ENCODE measurements around the gene MBP. TPM values are rescaled to one million over a fixed set of nuclear protein-coding genes. Genes with fewer than 3 reads are reported as not detected.

Gene MBP
- total and polyA plus RNA-seq, 2 donors (not counting 3 experiments of a cell fraction or from before 2014, with no cell fraction given): 1.7 to 2.3 TPM

DNA sequence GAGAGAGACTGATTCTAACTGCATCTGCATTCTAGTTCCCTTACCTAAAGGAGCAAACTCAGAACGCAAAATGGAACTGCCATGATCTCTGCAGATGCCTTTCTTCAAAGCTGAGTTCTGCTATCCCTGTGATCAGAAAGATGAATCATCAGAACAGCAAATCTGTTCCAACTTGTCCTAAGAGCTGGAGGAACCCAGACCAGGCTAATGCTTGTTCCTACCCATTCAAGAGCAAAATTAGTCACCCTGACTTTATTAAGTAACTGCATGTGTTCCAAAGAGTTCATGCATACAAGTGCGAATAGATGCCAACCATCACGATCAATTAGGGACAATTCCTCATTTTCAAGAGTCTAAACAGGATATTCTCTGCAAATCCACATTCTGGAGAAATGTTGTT lies 46.5 kb downstream of the MBP start:
- Histone ChIP-seq H3K9ac (replicated peaks; ENCODE audit: extremely low read depth, insufficient read depth, low read length) (no peak overlapping the region), H3K4me1 (ENCODE audit: control insufficient read depth, extremely low read depth, insufficient read depth, low read length) (peaks cover 13% of the 10 kb centered on the region), H3K4me2 (ENCODE audit: insufficient read depth, low read length) (peak overlapping the region; percentile 69), H3K27me3 (ENCODE audit: control insufficient read depth in 2 of 2, insufficient read depth in 2 of 2, low read length in 2 of 2) (no peaks in the 10 kb centered on the region), H3K79me2 (ENCODE audit: control insufficient read depth, insufficient read depth, low read length) (no peaks in the 10 kb centered on the region), H3K9me3 (replicated peaks; ENCODE audit: control insufficient read depth, insufficient read depth, low read length) (no peaks in the 10 kb centered on the region), H2AFZ (ENCODE audit: low read depth, low read length) (no peak overlapping the region), H3K9me1 (replicated peaks; ENCODE audit: control insufficient read depth, extremely low read depth, insufficient read depth, low read length) (no peaks in the 10 kb centered on the region), H3K36me3 (ENCODE audit: control insufficient read depth in 2 of 2, extremely low read depth in 1 of 2, insufficient read depth in 2 of 2, low read length in 2 of 2) (no peaks in the 10 kb centered on the region), H3K4me3 (replicated peaks in 1 of 3; ENCODE audit: insufficient read depth in 1 of 3, low read depth in 1 of 3, low read length in 3 of 3) (no peak overlapping the region), H4K20me1 (replicated peaks; ENCODE audit: control insufficient read depth, extremely low read depth, insufficient read depth, low read length) (no peaks in the 10 kb centered on the region), H3K27ac (ENCODE audit: insufficient read depth, low read depth, low read length) (peak overlapping the region; percentile 74)
- POLR2A ChIA-PET: interaction anchor here (1.3 kb wide), 1 partner anchor 18 kb away, joined by 3 read pairs; no protein-coding TSS in a partner anchor
- TF ChIP-seq FOS (IDR thresholded peaks at IDR 0.05; ENCODE audit: borderline replicate concordance, insufficient read depth, low read length) (peak; percentile 41), MYC (IDR thresholded peaks at IDR 0.05; ENCODE audit: low read depth, low read length) (no peak), GATA2 (IDR thresholded peaks at IDR 0.05; ENCODE audit: insufficient read depth, insufficient read length, low read depth, low read length) (no peak)
- dilution Hi-C loops (cut with MboI; ENCODE audit: extremely low pct_ligation_motif_present, low sequenced_read_pairs) (no loop called here), intact Hi-C loops (cut with micrococcal nuclease) (loop anchor here (1.0 kb wide), 3 partner anchors 14 to 19 kb away; no protein-coding TSS in a partner anchor)
- CTCF ChIA-PET: interaction anchor here (0.7 to 1.8 kb wide), 6 partner anchors 15 to 126 kb away, joined by 3 to 10 read pairs (median 3); no protein-coding TSS in a partner anchor
- DNase-seq (ENCODE audit: low read depth, low spot score) (peak; percentile 42), FAIRE-seq (peak; percentile 37)
- BruUV-seq (replicated peaks): no TSS peak

GRCh38 chr18:77084688-77085035 lies 47.9 kb downstream of the MBP start:
- intact Hi-C loops (cut with micrococcal nuclease): no loop called here
- DNase-seq (ENCODE audit: low read depth, low spot score): no peak
- CTCF ChIA-PET: interaction anchor here (0.7 to 1.9 kb wide), 2 partner anchors 29 to 127 kb away, joined by 3 to 5 read pairs; no protein-coding TSS in a partner anchor

More at GRCh38 chr18:77084688-77085035, 47.9 kb downstream of the MBP start:
- no peak overlapping the region for H2AFZ ChIP-seq (ENCODE audit: low read depth, low read length)
- H3K9me1 ChIP-seq (replicated peaks; ENCODE audit: control insufficient read depth, extremely low read depth, insufficient read depth, low read length): no peaks in the 10 kb centered on the region
- H3K36me3 ChIP-seq (ENCODE audit: control insufficient read depth in 2 of 2, extremely low read depth in 1 of 2, insufficient read depth in 2 of 2, low read length in 2 of 2): no peaks in the 10 kb centered on the region
- no peak overlapping the region for H3K4me2 ChIP-seq (ENCODE audit: insufficient read depth, low read length)
- BruUV-seq (replicated peaks): no TSS peak
- H3K27ac ChIP-seq (ENCODE audit: insufficient read depth, low read depth, low read length): no peak overlapping the region
- no peak for FAIRE-seq
- no peaks in the 10 kb centered on the region for H3K79me2 ChIP-seq (ENCODE audit: control insufficient read depth, insufficient read depth, low read length)
- no peak overlapping the region for H3K9ac ChIP-seq (replicated peaks; ENCODE audit: extremely low read depth, insufficient read depth, low read length)
- no peaks in the 10 kb centered on the region for H3K27me3 ChIP-seq (ENCODE audit: control insufficient read depth in 2 of 2, insufficient read depth in 2 of 2, low read length in 2 of 2)
- no peak overlapping the region for H3K4me3 ChIP-seq (replicated peaks in 1 of 3; ENCODE audit: insufficient read depth in 1 of 3, low read depth in 1 of 3, low read length in 3 of 3)
- H3K9me3 ChIP-seq (replicated peaks; ENCODE audit: control insufficient read depth, insufficient read depth, low read length): no peaks in the 10 kb centered on the region
- TF ChIP-seq GATA2 (IDR thresholded peaks at IDR 0.05; ENCODE audit: insufficient read depth, insufficient read length, low read depth, low read length): no peak
- no peak for TF ChIP-seq MAX (IDR thresholded peaks at IDR 0.05; ENCODE audit: insufficient read depth, insufficient read length)
- TF ChIP-seq FOS (IDR thresholded peaks at IDR 0.05; ENCODE audit: borderline replicate concordance, insufficient read depth, low read length): no peak
- no peak for TF ChIP-seq POLR2A (IDR thresholded peaks at IDR 0.05; ENCODE audit: low read depth, low read length)
- TF ChIP-seq, protein P1, sequence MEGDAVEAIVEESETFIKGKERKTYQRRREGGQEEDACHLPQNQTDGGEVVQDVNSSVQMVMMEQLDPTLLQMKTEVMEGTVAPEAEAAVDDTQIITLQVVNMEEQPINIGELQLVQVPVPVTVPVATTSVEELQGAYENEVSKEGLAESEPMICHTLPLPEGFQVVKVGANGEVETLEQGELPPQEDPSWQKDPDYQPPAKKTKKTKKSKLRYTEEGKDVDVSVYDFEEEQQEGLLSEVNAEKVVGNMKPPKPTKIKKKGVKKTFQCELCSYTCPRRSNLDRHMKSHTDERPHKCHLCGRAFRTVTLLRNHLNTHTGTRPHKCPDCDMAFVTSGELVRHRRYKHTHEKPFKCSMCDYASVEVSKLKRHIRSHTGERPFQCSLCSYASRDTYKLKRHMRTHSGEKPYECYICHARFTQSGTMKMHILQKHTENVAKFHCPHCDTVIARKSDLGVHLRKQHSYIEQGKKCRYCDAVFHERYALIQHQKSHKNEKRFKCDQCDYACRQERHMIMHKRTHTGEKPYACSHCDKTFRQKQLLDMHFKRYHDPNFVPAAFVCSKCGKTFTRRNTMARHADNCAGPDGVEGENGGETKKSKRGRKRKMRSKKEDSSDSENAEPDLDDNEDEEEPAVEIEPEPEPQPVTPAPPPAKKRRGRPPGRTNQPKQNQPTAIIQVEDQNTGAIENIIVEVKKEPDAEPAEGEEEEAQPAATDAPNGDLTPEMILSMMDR (IDR thresholded peaks at IDR 0.05; ENCODE audit: extremely low read depth in 1 of 2, insufficient read depth in 1 of 2, low read depth in 1 of 2, low read length in 2 of 2): no peak
- no peak for TF ChIP-seq JUN (IDR thresholded peaks at IDR 0.05; ENCODE audit: borderline replicate concordance, insufficient read depth, insufficient read length, low read depth)
- no peak for TF ChIP-seq EZH2 (IDR thresholded peaks at IDR 0.05; ENCODE audit: borderline replicate concordance, low read depth, low read length, severe bottlenecking)
- no peak for TF ChIP-seq POLR2AphosphoS5 (IDR thresholded peaks at IDR 0.05; ENCODE audit: insufficient read depth, low read depth, low read length)
- POLR2A ChIA-PET: no interaction called here
- dilution Hi-C loops (cut with MboI; ENCODE audit: extremely low pct_ligation_motif_present, low sequenced_read_pairs): no loop called here
- peaks cover 13% of the 10 kb centered on the region for H3K4me1 ChIP-seq (ENCODE audit: control insufficient read depth, extremely low read depth, insufficient read depth, low read length)
- H4K20me1 ChIP-seq (replicated peaks; ENCODE audit: control insufficient read depth, extremely low read depth, insufficient read depth, low read length): no peaks in the 10 kb centered on the region

All from endothelial cell of umbilical vein (primary cell).